H9 (cell line): ENCODE measurements around the gene ENOPH1. TPM values are rescaled to one million over a fixed set of nuclear protein-coding genes. Genes with fewer than 3 reads are reported as not detected.

Experiments used
- DNase-seq: peaks from one replicate; pipeline ENCODE4 v3.0.0-alpha.2; 2017
- H2AFZ ChIP-seq: one replicate; pipeline ENCODE4 v1.6.1; 2013; ENCODE audit warnings: mild to moderate bottlenecking, low read length, control low read depth, moderate library complexity
- H2AK5ac ChIP-seq: 2 replicates; pipeline ENCODE4 v1.6.1; 2013; ENCODE audit warnings: low read length, control low read depth, mixed read lengths; ENCODE audit not compliant: insufficient read length
- H2BK120ac ChIP-seq: one replicate; pipeline ENCODE4 v1.6.1; 2013; ENCODE audit warnings: low read depth, mild to moderate bottlenecking, low read length, control low read depth, inconsistent platforms; ENCODE audit not compliant: poor library complexity, severe bottlenecking
- H2BK12ac ChIP-seq: 2 replicates; pipeline ENCODE4 v1.6.1; 2013; ENCODE audit warnings: low read length, control low read depth, mixed read lengths, low read depth; ENCODE audit not compliant: insufficient read length
- H2BK15ac ChIP-seq: 2 replicates; pipeline ENCODE4 v1.6.1; 2013; ENCODE audit warnings: low read depth, low read length, control low read depth
- H2BK20ac ChIP-seq: one replicate; pipeline ENCODE4 v1.6.1; 2013; ENCODE audit warnings: low read depth, mild to moderate bottlenecking, low read length, control low read depth, inconsistent platforms; ENCODE audit not compliant: poor library complexity, severe bottlenecking
- H2BK5ac ChIP-seq: 2 replicates; pipeline ENCODE4 v1.6.1; 2013; ENCODE audit warnings: low read length, control low read depth, mixed read lengths; ENCODE audit not compliant: insufficient read length
- H3K14ac ChIP-seq: 2 replicates; pipeline ENCODE4 v1.6.1; 2013; ENCODE audit warnings: low read length, control low read depth; ENCODE audit not compliant: insufficient read depth
- H3K18ac ChIP-seq: 2 replicates; pipeline ENCODE4 v1.6.1; 2013; ENCODE audit warnings: low read depth, mild to moderate bottlenecking, mixed read lengths, low read length, control low read depth; ENCODE audit not compliant: insufficient read length
- H3K23ac ChIP-seq: 2 replicates; pipeline ENCODE4 v1.6.1; 2013; ENCODE audit warnings: low read length, control low read depth, mixed read lengths, low read depth; ENCODE audit not compliant: insufficient read length
- H3K23me2 ChIP-seq: 2 replicates; pipeline ENCODE4 v1.6.1; 2013; ENCODE audit warnings: low read depth, mild to moderate bottlenecking, mixed read lengths, low read length, control low read depth; ENCODE audit not compliant: insufficient read length, poor library complexity, severe bottlenecking
- H3K27ac ChIP-seq: 2 replicates; pipeline ENCODE4 v1.5.1; 2013; ENCODE audit warnings: low read length, control low read depth, mixed read lengths, low read depth; ENCODE audit not compliant: insufficient read length
- H3K27me3 ChIP-seq: 2 replicates; pipeline ENCODE4 v1.6.1; 2013; ENCODE audit warnings: low read length, control low read depth, inconsistent platforms; ENCODE audit not compliant: insufficient read depth
- H3K4ac ChIP-seq: 2 replicates; pipeline ENCODE4 v1.6.1; 2013; ENCODE audit warnings: low read depth, mild to moderate bottlenecking, control low read depth, inconsistent platforms, low read length, moderate library complexity
- H3K4me1 ChIP-seq: 2 replicates; pipeline ENCODE4 v1.6.1; 2013; ENCODE audit warnings: low read length, control low read depth, inconsistent platforms; ENCODE audit not compliant: insufficient read depth
- H3K4me2 ChIP-seq: 2 replicates; pipeline ENCODE4 v1.6.1; 2013; ENCODE audit warnings: low read length, control low read depth, mixed read lengths; ENCODE audit not compliant: insufficient read length, insufficient read depth
- H3K56ac ChIP-seq: 2 replicates; pipeline ENCODE4 v1.6.1; 2013; ENCODE audit warnings: low read depth, mild to moderate bottlenecking, mixed read lengths, low read length, control low read depth; ENCODE audit not compliant: insufficient read length
- H3K79me1 ChIP-seq: 2 replicates; pipeline ENCODE4 v1.6.1; 2013; ENCODE audit warnings: low read depth, mild to moderate bottlenecking, moderate library complexity, low read length, control low read depth, inconsistent platforms; ENCODE audit not compliant: insufficient read depth, poor library complexity, severe bottlenecking
- H3K79me2 ChIP-seq: 2 replicates; pipeline ENCODE4 v1.6.1; 2013; ENCODE audit warnings: low read length, control low read depth, inconsistent platforms; ENCODE audit not compliant: insufficient read depth
- H3K9ac ChIP-seq: 2 replicates; pipeline ENCODE4 v1.6.1; 2013; ENCODE audit warnings: low read length, control low read depth, mixed read lengths; ENCODE audit not compliant: insufficient read length; ENCODE audit errors: extremely low read depth
- H3K9me3 ChIP-seq: one replicate; pipeline ENCODE4 v1.6.1; 2013; ENCODE audit warnings: low read depth, low read length, inconsistent platforms; ENCODE audit not compliant: control insufficient read depth
- H3T11ph ChIP-seq: one replicate; pipeline ENCODE4 v1.6.1; 2013; ENCODE audit warnings: mild to moderate bottlenecking, low read length, control low read depth, inconsistent platforms
- H4K20me1 ChIP-seq: one replicate; pipeline ENCODE4 v1.6.1; 2013; ENCODE audit not compliant: control insufficient read depth, insufficient read length, insufficient read depth
- H4K5ac ChIP-seq: 2 replicates; pipeline ENCODE4 v1.6.1; 2013; ENCODE audit warnings: low read depth, mild to moderate bottlenecking, mixed read lengths, low read length, control low read depth; ENCODE audit not compliant: insufficient read length
- H4K8ac ChIP-seq: replicated peaks from 2 replicates; pipeline ENCODE4 v1.6.1; 2013; ENCODE audit warnings: low read length, control low read depth, mixed read lengths, low read depth; ENCODE audit not compliant: insufficient read length
- H4K91ac ChIP-seq: 2 replicates; pipeline ENCODE4 v1.6.1; 2013; ENCODE audit warnings: low read depth, mild to moderate bottlenecking, moderate library complexity, mixed read lengths, low read length, control low read depth; ENCODE audit not compliant: insufficient read length
- H3K27ac Mint-ChIP-seq, 3 experiments: 2 replicates in 2 of 3; 3 replicates in 1 of 3; pipeline ENCODE4 v1.8.0; 2020 to 2021; ENCODE audit warnings: mixed read lengths in 3 of 3, mild to moderate bottlenecking in 1 of 3, moderate library complexity in 1 of 3
- H3K27me3 Mint-ChIP-seq: 2 replicates; pipeline ENCODE4 v1.8.0; 2021; ENCODE audit warnings: low read depth, mild to moderate bottlenecking, moderate library complexity, mixed read lengths
- H3K36me3 Mint-ChIP-seq, 3 experiments: 2 replicates in 2 of 3; 3 replicates in 1 of 3; pipeline ENCODE4 v1.8.0; 2020 to 2021; ENCODE audit warnings: low read depth in 3 of 3, mixed read lengths in 3 of 3; ENCODE audit not compliant: insufficient read depth in 1 of 3
- H3K4me1 Mint-ChIP-seq, 2 experiments: 2 replicates each; pipeline ENCODE4 v1.8.0; 2020; ENCODE audit warnings: mixed read lengths in 2 of 2
- H3K4me3 Mint-ChIP-seq, 2 experiments: 2 replicates in 1 of 2; 3 replicates in 1 of 2; pipeline ENCODE4 v1.8.0; 2020 to 2021; ENCODE audit warnings: mild to moderate bottlenecking in 2 of 2, mixed read lengths in 2 of 2, moderate library complexity in 1 of 2
- H3K9me3 Mint-ChIP-seq, 2 experiments: 2 replicates in 1 of 2; 3 replicates in 1 of 2; pipeline ENCODE4 v1.8.0; 2020; ENCODE audit warnings: mild to moderate bottlenecking in 2 of 2, mixed read lengths in 2 of 2, moderate library complexity in 1 of 2
- WGBS: extraction: QIAGEN DNeasy Blood & Tissue Kit; methylation state at CpG from one replicate; pipeline ENCODE4 v1.1.7; 2013; ENCODE audit warnings: missing lambda C conversion rate, low lambda C conversion rate, mixed read lengths; ENCODE audit not compliant: insufficient read length; ENCODE audit errors: extremely low coverage; 5-methylcytosine and 5-hydroxymethylcytosine counted together
- total RNA-seq: library from RNA; stranded (reverse); gene quantifications from 2 replicates; pipeline ENCODE4 v1.2.1, GENCODE V29; 2021
- TF ChIP-seq, protein P1 (sequence below): fragments of 200-600 bp; sonication (generic); conservative IDR thresholded peaks from 3 replicates; pipeline ENCODE4 v1.8.0; 2021; ENCODE audit warnings: antibody characterized with exemption, mild to moderate bottlenecking

Gene ENOPH1
- total RNA-seq, 1 experiment from 2014 or later, result 62.4 TPM

DNA sequence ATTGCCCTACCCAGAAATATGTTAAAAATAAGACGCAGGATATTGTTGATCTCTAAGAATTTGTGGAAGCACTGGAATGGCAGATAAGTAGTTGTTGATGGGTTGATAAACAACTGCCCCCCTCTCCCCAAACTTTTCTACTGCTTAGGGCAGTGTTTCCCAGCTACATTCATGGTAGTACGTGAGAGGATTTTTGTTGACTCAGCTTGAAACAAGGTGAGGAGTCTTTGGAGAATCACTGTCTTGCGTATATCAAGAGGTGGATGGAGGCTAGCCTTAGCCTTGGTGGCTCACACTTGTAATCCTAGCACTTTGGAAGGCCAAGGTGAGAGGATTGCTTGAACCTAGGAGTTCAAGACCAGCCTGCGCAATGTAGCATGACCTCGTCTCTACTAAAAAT lies 5.7 kb downstream of the ENOPH1 start:
- Histone ChIP-seq H2BK12ac (no peak overlapping the region), H3K23ac (no peak overlapping the region), H3K27ac (no peak overlapping the region), H2AFZ (no peak overlapping the region), H2BK20ac (no peak overlapping the region), H3K4me2 (no peak overlapping the region), H3K23me2 (no peaks in the 10 kb centered on the region), H2BK5ac (no peak overlapping the region), H2BK120ac (no peak overlapping the region), H4K5ac (no peak overlapping the region), H3K27me3 (no peaks in the 10 kb centered on the region), H4K91ac (no peak overlapping the region), H3K4me1 (no peaks in the 10 kb centered on the region; the same call in 1 of the 2 replicates), H3K9ac (no peak overlapping the region), H4K20me1 (no peaks in the 10 kb centered on the region), H3K9me3 (no peaks in the 10 kb centered on the region), H3K18ac (no peak overlapping the region), H3K14ac (no peak overlapping the region), H3T11ph (no peak overlapping the region), H3K4ac (no peak overlapping the region), H2AK5ac (no peak overlapping the region), H4K8ac (no peak overlapping the region), H2BK15ac (no peak overlapping the region), H3K56ac (no peak overlapping the region), H3K79me1 (no peaks in the 10 kb centered on the region), H3K79me2 (peaks cover 86% of the 10 kb centered on the region; the same call in 1 of the 2 replicates)
- TF ChIP-seq, protein P1, sequence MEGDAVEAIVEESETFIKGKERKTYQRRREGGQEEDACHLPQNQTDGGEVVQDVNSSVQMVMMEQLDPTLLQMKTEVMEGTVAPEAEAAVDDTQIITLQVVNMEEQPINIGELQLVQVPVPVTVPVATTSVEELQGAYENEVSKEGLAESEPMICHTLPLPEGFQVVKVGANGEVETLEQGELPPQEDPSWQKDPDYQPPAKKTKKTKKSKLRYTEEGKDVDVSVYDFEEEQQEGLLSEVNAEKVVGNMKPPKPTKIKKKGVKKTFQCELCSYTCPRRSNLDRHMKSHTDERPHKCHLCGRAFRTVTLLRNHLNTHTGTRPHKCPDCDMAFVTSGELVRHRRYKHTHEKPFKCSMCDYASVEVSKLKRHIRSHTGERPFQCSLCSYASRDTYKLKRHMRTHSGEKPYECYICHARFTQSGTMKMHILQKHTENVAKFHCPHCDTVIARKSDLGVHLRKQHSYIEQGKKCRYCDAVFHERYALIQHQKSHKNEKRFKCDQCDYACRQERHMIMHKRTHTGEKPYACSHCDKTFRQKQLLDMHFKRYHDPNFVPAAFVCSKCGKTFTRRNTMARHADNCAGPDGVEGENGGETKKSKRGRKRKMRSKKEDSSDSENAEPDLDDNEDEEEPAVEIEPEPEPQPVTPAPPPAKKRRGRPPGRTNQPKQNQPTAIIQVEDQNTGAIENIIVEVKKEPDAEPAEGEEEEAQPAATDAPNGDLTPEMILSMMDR, result no peak
- H3K4me1 Mint-ChIP-seq, result peaks cover 52 to 57% of the 10 kb centered on the region in 2 experiments
- H3K9me3 Mint-ChIP-seq, result no peaks in the 10 kb centered on the region
- DNase-seq, result no peak
- no peaks in the 10 kb centered on the region for H3K27me3 Mint-ChIP-seq
- H3K4me3 Mint-ChIP-seq, result no peak overlapping the region
- WGBS, result no CpG with 5 or more reads among the region's 5 CpGs
- H3K27ac Mint-ChIP-seq, result no peak overlapping the region
- peaks cover 43 to 61% (median 45%) of the 10 kb centered on the region in 3 experiments for H3K36me3 Mint-ChIP-seq
